B cell (primary cell): ENCODE results near the gene MEG3.

Experiments used
- CTCF ChIP-seq: fragments of 200-600 bp; IDR thresholded peaks from one replicate; pipeline ENCODE4 v1.8.0; 2022; ENCODE audit warnings: antibody characterized with exemption, mild to moderate bottlenecking
- EZH2 ChIP-seq: IDR thresholded peaks from 2 replicates; pipeline ENCODE4 v1.6.1; 2012; ENCODE audit warnings: borderline replicate concordance, low read depth, mild to moderate bottlenecking, moderate library complexity, low read length; ENCODE audit not compliant: insufficient read depth, poor library complexity, severe bottlenecking

- no peak for TF ChIP-seq CTCF
- TF ChIP-seq EZH2 = no peak
These were observed 1.8 kb upstream of the MEG3 start for GRCh38 chr14:100824091-100824551.
